HG03432 (cell line): ENCODE measurements around the gene TMEM200A.

Source experiments
- ATAC-seq: cut with Tn5 transposase; IDR thresholded peaks from one replicate; pipeline ENCODE4 v1.9.1; 2021; ENCODE audit warnings: mild to moderate bottlenecking, moderate library complexity; ENCODE audit not compliant: unreplicated experiment

TMEM200A gene

GRCh38 chr6:130377371-130377770 is 11.6 kb downstream of the TMEM200A start:
- ATAC-seq, result no peak

- no peak for ATAC-seq
These were observed 12.1 kb downstream of the TMEM200A start for GRCh38 chr6:130377915-130378314.

- no peak for ATAC-seq
These were observed 13.4 kb downstream of the TMEM200A start for GRCh38 chr6:130379223-130379622.

- no peak for ATAC-seq
These were observed 15.2 kb downstream of the TMEM200A start for GRCh38 chr6:130381012-130381411.

- ATAC-seq, result peak; percentile 76
These were observed 15.9 kb downstream of the TMEM200A start for GRCh38 chr6:130381459-130382380.

- ATAC-seq, result no peak
These were observed 17.2 kb downstream of the TMEM200A start for GRCh38 chr6:130382872-130383490.

- ATAC-seq, result no peak
These were observed 19.4 kb downstream of the TMEM200A start for GRCh38 chr6:130385064-130385695.

GRCh38 chr6:130389142-130389541 is 23.3 kb downstream of the TMEM200A start:
- ATAC-seq, result no peak

- ATAC-seq, result no peak
These were observed 25.1 kb downstream of the TMEM200A start for GRCh38 chr6:130390890-130391289.

GRCh38 chr6:130393306-130393705 is 27.5 kb downstream of the TMEM200A start:
- ATAC-seq, result no peak

GRCh38 chr6:130394246-130394645 is 28.4 kb downstream of the TMEM200A start:
- ATAC-seq, result no peak

GRCh38 chr6:130395164-130395563 is 29.3 kb downstream of the TMEM200A start:
- no peak for ATAC-seq

- peak; percentile 75 for ATAC-seq
These were observed 30.9 kb downstream of the TMEM200A start for GRCh38 chr6:130396722-130397121.

GRCh38 chr6:130405549-130405948 is 39.7 kb downstream of the TMEM200A start:
- ATAC-seq, result no peak

- ATAC-seq, result no peak
These were observed 41.2 kb downstream of the TMEM200A start for GRCh38 chr6:130407032-130407431.

- ATAC-seq, result no peak
These were observed 43.7 kb downstream of the TMEM200A start for GRCh38 chr6:130409418-130410100.

- no peak for ATAC-seq
These were observed 45.7 kb downstream of the TMEM200A start for GRCh38 chr6:130411481-130411880.

GRCh38 chr6:130412556-130413290 is 46.9 kb downstream of the TMEM200A start:
- no peak for ATAC-seq

- ATAC-seq, result no peak
These were observed 52.1 kb downstream of the TMEM200A start for GRCh38 chr6:130417951-130418350.

- ATAC-seq, result no peak
These were observed 55.1 kb downstream of the TMEM200A start for GRCh38 chr6:130420911-130421310.
